ENCODE measurements around the gene RBM33. TPM values are rescaled to one million over a fixed set of nuclear protein-coding genes. Genes with fewer than 3 reads are reported as not detected.

Gene RBM33
- total and polyA plus RNA-seq, 2 experiments from 2014 or later: 10.5 to 36.0 TPM

GRCh38 chr7:155825336-155825735, 180.9 kb downstream of the RBM33 start:
- H3K36me3 ChIP-seq (ENCODE audit: low read depth): no peaks in the 10 kb centered on the region
- no peaks in the 10 kb centered on the region for H3K4me1 ChIP-seq (ENCODE audit: insufficient read depth)
- H2AFZ ChIP-seq: no peak overlapping the region
- no peaks in the 10 kb centered on the region for H3K9me3 ChIP-seq (ENCODE audit: low read depth)
- no peaks in the 10 kb centered on the region for H4K20me1 ChIP-seq (ENCODE audit: insufficient read depth)
- WGBS, 2 experiments (ENCODE audit: low coverage in 1 of 2, low lambda C conversion rate in 2 of 2, missing lambda C conversion rate in 2 of 2): 2 to 5% methylated on average over 3 of the region's 3 CpGs
- H3K9ac ChIP-seq: no peak overlapping the region
- in situ Hi-C loops (cut with MboI): no loop called here
- no peaks in the 10 kb centered on the region for H3F3A ChIP-seq (ENCODE audit: insufficient read depth)
- TF ChIP-seq EZH2phosphoT487 (IDR thresholded peaks at IDR 0.05; ENCODE audit: insufficient read depth, low read depth) (no peak), EZH2 (IDR thresholded peaks at IDR 0.05; ENCODE audit: insufficient read depth, poor library complexity, severe bottlenecking) (no peak)
- no peak overlapping the region for H3K4me2 ChIP-seq (ENCODE audit: unreplicated experiment)
- DNase-seq: no peak
- H3K27ac ChIP-seq: no peak overlapping the region
- no peaks in the 10 kb centered on the region for H3K79me2 ChIP-seq (ENCODE audit: insufficient read depth)
- H3K27me3 ChIP-seq (replicated peaks; ENCODE audit: insufficient read depth): peaks cover 14% of the 10 kb centered on the region; the same call in 1 of the 2 replicates
- H3K9me2 ChIP-seq (ENCODE audit: insufficient read depth): no peaks in the 10 kb centered on the region
- H3K4me3 ChIP-seq: no peak overlapping the region

- H3K27ac ChIP-seq: no peak overlapping the region
- no peak overlapping the region for H2AFZ ChIP-seq
- no peaks in the 10 kb centered on the region for H4K20me1 ChIP-seq (ENCODE audit: insufficient read depth)
- in situ Hi-C loops (cut with MboI): no loop called here
- no peaks in the 10 kb centered on the region for H3K9me3 ChIP-seq (ENCODE audit: low read depth)
- WGBS, 2 experiments (ENCODE audit: low coverage in 1 of 2, low lambda C conversion rate in 2 of 2, missing lambda C conversion rate in 2 of 2): 30 to 35% methylated on average over 17 of the region's 17 CpGs
- no peak for TF ChIP-seq EZH2 (IDR thresholded peaks at IDR 0.05; ENCODE audit: insufficient read depth, poor library complexity, severe bottlenecking)
- no peaks in the 10 kb centered on the region for H3K4me1 ChIP-seq (ENCODE audit: insufficient read depth)
- H3K4me2 ChIP-seq (ENCODE audit: unreplicated experiment): no peak overlapping the region
- H3K79me2 ChIP-seq (ENCODE audit: insufficient read depth): no peaks in the 10 kb centered on the region
- no peak overlapping the region for H3K9ac ChIP-seq
- no peaks in the 10 kb centered on the region for H3K36me3 ChIP-seq (ENCODE audit: low read depth)
- H3K27me3 ChIP-seq (replicated peaks; ENCODE audit: insufficient read depth): no peaks in the 10 kb centered on the region; the same call in 1 of the 2 replicates
- H3F3A ChIP-seq (ENCODE audit: insufficient read depth): no peaks in the 10 kb centered on the region
- H3K9me2 ChIP-seq (ENCODE audit: insufficient read depth): no peaks in the 10 kb centered on the region
- no peak overlapping the region for H3K4me3 ChIP-seq
- no peak for DNase-seq
These were observed 185.5 kb downstream of the RBM33 start for GRCh38 chr7:155829796-155830470.

Other genes starting within 250 kb of the RBM33 start
- gene EN2, start 186.5 kb upstream of the RBM33 start, total RNA-seq (2014; rRNA removed; shearing (Covaris generic)): not detected in 2 replicates
- gene EN2, start 186.5 kb upstream of the RBM33 start, polyA plus RNA-seq (2016; fragmentation: Nextera tagmentation; extraction: Ambion mirVana): not detected in 2 replicates
- not detected in 2 replicates for gene CNPY1, start 98.1 kb upstream of the RBM33 start, total RNA-seq (2014; rRNA removed; shearing (Covaris generic))
- gene CNPY1, start 98.1 kb upstream of the RBM33 start, polyA plus RNA-seq (2016; fragmentation: Nextera tagmentation; extraction: Ambion mirVana): not detected in 2 replicates
- not detected in 2 replicates for gene SHH, start 167.8 kb downstream of the RBM33 start, total RNA-seq (2014; rRNA removed; shearing (Covaris generic))
- not detected in 2 replicates for gene SHH, start 167.8 kb downstream of the RBM33 start, polyA plus RNA-seq (2016; fragmentation: Nextera tagmentation; extraction: Ambion mirVana)